Measurements from ENCODE around the gene IRF6. TPM values are rescaled to one million over a fixed set of nuclear protein-coding genes. Genes with fewer than 3 reads are reported as not detected.

The IRF6 gene
- total RNA-seq, 1 experiment from 2014 or later = 35.2 TPM

- TF ChIP-seq EZH2phosphoT487 (IDR thresholded peaks at IDR 0.05; ENCODE audit: borderline replicate concordance) = no peak
- TF ChIP-seq YY1 (IDR thresholded peaks at IDR 0.05; ENCODE audit: extremely low read depth, insufficient replicate concordance, low read depth, low read length) = no peak
- TF ChIP-seq CBX3 (IDR thresholded peaks at IDR 0.05; ENCODE audit: low read depth) = no peak
- no peak for TF ChIP-seq EGR1 (IDR thresholded peaks at IDR 0.05; ENCODE audit: low read depth)
- TF ChIP-seq RAD21 (IDR thresholded peaks at IDR 0.05; ENCODE audit: low read depth) = no peak
These were observed 49.1 kb downstream of the IRF6 start (continued) for GRCh38 chr1:209756615-209757445.

DNA sequence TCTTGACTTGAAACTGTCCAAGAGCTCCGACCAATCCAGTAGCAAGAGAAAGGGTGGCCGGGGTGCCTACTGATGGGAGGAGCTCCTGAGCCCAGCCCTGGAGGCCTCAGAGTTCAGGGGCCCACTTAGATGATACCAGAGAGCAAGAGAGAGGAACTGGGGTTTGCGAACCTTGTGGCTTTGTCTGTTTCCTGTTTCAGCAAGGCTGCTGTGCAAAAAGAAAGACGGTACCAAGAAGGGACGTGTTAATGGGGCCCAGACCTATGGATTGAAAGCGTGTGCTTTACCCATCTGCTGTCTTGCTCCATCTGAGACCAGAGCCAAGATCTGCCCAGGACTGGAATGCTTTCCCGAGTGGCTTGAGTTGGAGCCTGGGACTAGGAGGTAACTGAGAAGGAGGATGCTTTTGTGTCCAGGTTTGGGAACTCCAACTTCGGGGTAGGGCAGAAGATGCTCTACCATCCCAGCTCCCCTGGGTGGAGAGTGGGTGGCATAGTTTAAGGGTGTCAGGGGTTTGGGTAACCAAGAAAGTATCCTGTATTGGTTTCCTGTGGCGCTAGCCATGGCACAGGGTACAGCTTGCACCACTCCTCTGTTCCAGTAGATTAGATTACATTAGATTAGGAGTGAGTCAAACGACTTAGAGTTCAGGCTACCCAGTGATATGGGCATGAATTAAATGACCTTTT, 49.9 kb downstream of the IRF6 start, which contains the start of gene TRAF3IP3:
TRAF3IP3 (plus strand) TSS at position 128 of the 689 bp plus-strand sequence. CDS start 3,987 bp downstream, outside the sequence.
- H3K4me3 ChIP-seq (replicated peaks in 1 of 2; ENCODE audit: low read depth in 1 of 2, low read length in 2 of 2) = no peak within 1 kb of the TSS
- H2AFZ ChIP-seq (ENCODE audit: low read depth, low read length, poor library complexity, severe bottlenecking) = no peak within 1 kb of the TSS
- H3K9ac ChIP-seq (ENCODE audit: low read length) = no peak within 1 kb of the TSS
- no peak within 1 kb of the TSS for H3K4me2 ChIP-seq (ENCODE audit: low read length)
- no peaks in the 10 kb centered on the region for H3K4me1 ChIP-seq (ENCODE audit: control insufficient read depth in 1 of 2, insufficient read depth in 2 of 2, low read length in 2 of 2)
- BruUV-seq (replicated peaks) = no TSS peak
- H3K79me2 ChIP-seq (ENCODE audit: insufficient read depth, low read length) = no peaks in the 10 kb centered on the region
- H3K27ac ChIP-seq (ENCODE audit: low read depth, low read length) = no peak within 1 kb of the TSS
- DNase-seq (ENCODE audit: low read depth, low spot score) (no peak), ATAC-seq (no peak)
- ChIA-PET RAD21 (ENCODE audit: low non-redundant PET in 1 of 2, low total read pairs in 2 of 2, uncharacterized antibody in 2 of 2, unreplicated experiment in 2 of 2) (no interaction called here), CTCF (no interaction called here), POLR2A (no interaction called here)
- H3K36me3 ChIP-seq (ENCODE audit: control insufficient read depth in 1 of 2, insufficient read depth in 2 of 2, low read length in 2 of 2) = no peaks in the 10 kb centered on the region
- intact Hi-C loops (cut with micrococcal nuclease) = no loop called here
- H3K9me3 ChIP-seq (ENCODE audit: control insufficient read depth in 1 of 2, insufficient read depth in 1 of 2, low read depth in 1 of 2, low read length in 2 of 2) = no peaks in the 10 kb centered on the region
- H3K9me2 ChIP-seq (ENCODE audit: insufficient read depth) = no peaks in the 10 kb centered on the region
- no peaks in the 10 kb centered on the region for H4K20me1 ChIP-seq (ENCODE audit: insufficient read depth)
- H3K27me3 ChIP-seq (ENCODE audit: insufficient read depth, low read length) = no peaks in the 10 kb centered on the region
- TF ChIP-seq CEBPB (IDR thresholded peaks at IDR 0.05; ENCODE audit: low read depth) (no peak), MAX (IDR thresholded peaks at IDR 0.05) (no peak), EZH2 (IDR thresholded peaks at IDR 0.05) (no peak), ELF1 (IDR thresholded peaks at IDR 0.05; ENCODE audit: borderline replicate concordance, low read depth) (no peak), SIN3A (IDR thresholded peaks at IDR 0.05; ENCODE audit: low read depth) (no peak), POLR2AphosphoS5 (IDR thresholded peaks at IDR 0.05; ENCODE audit: low read depth, low read length) (no peak), JUND (IDR thresholded peaks at IDR 0.05) (no peak), CBX3 (IDR thresholded peaks at IDR 0.05; ENCODE audit: low read depth) (no peak), SP1 (IDR thresholded peaks at IDR 0.05; ENCODE audit: low read depth) (no peak), RAD21 (IDR thresholded peaks at IDR 0.05; ENCODE audit: low read depth) (no peak), TCF7L2 (IDR thresholded peaks at IDR 0.05; ENCODE audit: borderline replicate concordance, extremely low read depth, insufficient read depth, insufficient read length) (no peak), FOSL1 (IDR thresholded peaks at IDR 0.05; ENCODE audit: low read depth) (no peak), ZNF274 (IDR thresholded peaks at IDR 0.05; ENCODE audit: low read depth, low read length) (no peak), EGR1 (IDR thresholded peaks at IDR 0.05; ENCODE audit: low read depth) (no peak)
- TF ChIP-seq, protein P1, sequence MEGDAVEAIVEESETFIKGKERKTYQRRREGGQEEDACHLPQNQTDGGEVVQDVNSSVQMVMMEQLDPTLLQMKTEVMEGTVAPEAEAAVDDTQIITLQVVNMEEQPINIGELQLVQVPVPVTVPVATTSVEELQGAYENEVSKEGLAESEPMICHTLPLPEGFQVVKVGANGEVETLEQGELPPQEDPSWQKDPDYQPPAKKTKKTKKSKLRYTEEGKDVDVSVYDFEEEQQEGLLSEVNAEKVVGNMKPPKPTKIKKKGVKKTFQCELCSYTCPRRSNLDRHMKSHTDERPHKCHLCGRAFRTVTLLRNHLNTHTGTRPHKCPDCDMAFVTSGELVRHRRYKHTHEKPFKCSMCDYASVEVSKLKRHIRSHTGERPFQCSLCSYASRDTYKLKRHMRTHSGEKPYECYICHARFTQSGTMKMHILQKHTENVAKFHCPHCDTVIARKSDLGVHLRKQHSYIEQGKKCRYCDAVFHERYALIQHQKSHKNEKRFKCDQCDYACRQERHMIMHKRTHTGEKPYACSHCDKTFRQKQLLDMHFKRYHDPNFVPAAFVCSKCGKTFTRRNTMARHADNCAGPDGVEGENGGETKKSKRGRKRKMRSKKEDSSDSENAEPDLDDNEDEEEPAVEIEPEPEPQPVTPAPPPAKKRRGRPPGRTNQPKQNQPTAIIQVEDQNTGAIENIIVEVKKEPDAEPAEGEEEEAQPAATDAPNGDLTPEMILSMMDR (IDR thresholded peaks at IDR 0.05 in 2 of 3, conservative IDR thresholded peaks at IDR 0.05 in 1 of 3; ENCODE audit: borderline replicate concordance in 1 of 3, insufficient read depth in 1 of 3, low read depth in 2 of 3, low read length in 2 of 3) = no peak
- TF ChIP-seq, protein P2, sequence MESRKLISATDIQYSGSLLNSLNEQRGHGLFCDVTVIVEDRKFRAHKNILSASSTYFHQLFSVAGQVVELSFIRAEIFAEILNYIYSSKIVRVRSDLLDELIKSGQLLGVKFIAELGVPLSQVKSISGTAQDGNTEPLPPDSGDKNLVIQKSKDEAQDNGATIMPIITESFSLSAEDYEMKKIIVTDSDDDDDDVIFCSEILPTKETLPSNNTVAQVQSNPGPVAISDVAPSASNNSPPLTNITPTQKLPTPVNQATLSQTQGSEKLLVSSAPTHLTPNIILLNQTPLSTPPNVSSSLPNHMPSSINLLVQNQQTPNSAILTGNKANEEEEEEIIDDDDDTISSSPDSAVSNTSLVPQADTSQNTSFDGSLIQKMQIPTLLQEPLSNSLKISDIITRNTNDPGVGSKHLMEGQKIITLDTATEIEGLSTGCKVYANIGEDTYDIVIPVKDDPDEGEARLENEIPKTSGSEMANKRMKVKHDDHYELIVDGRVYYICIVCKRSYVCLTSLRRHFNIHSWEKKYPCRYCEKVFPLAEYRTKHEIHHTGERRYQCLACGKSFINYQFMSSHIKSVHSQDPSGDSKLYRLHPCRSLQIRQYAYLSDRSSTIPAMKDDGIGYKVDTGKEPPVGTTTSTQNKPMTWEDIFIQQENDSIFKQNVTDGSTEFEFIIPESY (IDR thresholded peaks at IDR 0.05; ENCODE audit: extremely low read depth, insufficient replicate concordance, low read length) = no peak
- TF ChIP-seq, protein P3, sequence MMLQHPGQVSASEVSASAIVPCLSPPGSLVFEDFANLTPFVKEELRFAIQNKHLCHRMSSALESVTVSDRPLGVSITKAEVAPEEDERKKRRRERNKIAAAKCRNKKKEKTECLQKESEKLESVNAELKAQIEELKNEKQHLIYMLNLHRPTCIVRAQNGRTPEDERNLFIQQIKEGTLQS (IDR thresholded peaks at IDR 0.05) = no peak
